A673 (cell line): ENCODE data around the gene SLC32A1. TPM values are rescaled to one million over a fixed set of nuclear protein-coding genes. Genes with fewer than 3 reads are reported as not detected.

Source experiments
- BruUV-seq: library from RNA; stranded (reverse); fragments of 400-500 nt; replicated peaks from 2 replicates; lab custom pipeline; 2021; lab: Mats Ljungman, UMichigan
- CTCF ChIA-PET: fragments of 300-600 bp; sonication (Branson Sonifier 250); formaldehyde crosslinking; loops from one replicate; lab custom pipeline; 2022; ENCODE audit warnings: antibody characterized with exemption; lab: Charles Lee
- POLR2A ChIA-PET: fragments of 300-600 bp; sonication (Branson Sonifier 250); formaldehyde crosslinking; loops from one replicate; lab custom pipeline; 2022; ENCODE audit warnings: antibody characterized with exemption; ENCODE audit not compliant: low non-redundant PET; lab: Charles Lee
- DNase-seq: peaks from one replicate; pipeline ENCODE4 v3.0.0-alpha.2; 2015; ENCODE audit warnings: low spot score
- H3K27ac ChIP-seq: fragments of 200-600 bp; sonication (generic); 2 replicates; pipeline ENCODE4 v1.5.1; 2016; ENCODE audit warnings: mixed run types, low read depth, mild to moderate bottlenecking, mixed read lengths, antibody characterized with exemption, low read length; ENCODE audit not compliant: poor library complexity, severe bottlenecking
- H3K27me3 ChIP-seq: fragments of 200-600 bp; sonication (generic); replicated peaks from 2 replicates; pipeline ENCODE4 v1.6.1; 2017; ENCODE audit warnings: mixed run types, low read depth, mild to moderate bottlenecking, mixed read lengths, antibody characterized with exemption, low read length; ENCODE audit not compliant: insufficient read depth, poor library complexity
- H3K36me3 ChIP-seq: fragments of 200-600 bp; sonication (generic); 2 replicates; pipeline ENCODE4 v1.6.1; 2016; ENCODE audit warnings: mixed run types, mild to moderate bottlenecking, mixed read lengths, antibody characterized with exemption, low read length; ENCODE audit not compliant: insufficient read depth, poor library complexity, severe bottlenecking
- H3K4me1 ChIP-seq: fragments of 200-600 bp; sonication (generic); 2 replicates; pipeline ENCODE4 v1.6.1; 2017; ENCODE audit warnings: mixed run types, mild to moderate bottlenecking, mixed read lengths, antibody characterized with exemption, low read length; ENCODE audit not compliant: insufficient read depth, poor library complexity, severe bottlenecking
- H3K4me3 ChIP-seq: fragments of 200-600 bp; sonication (generic); 2 replicates; pipeline ENCODE4 v1.5.1; 2016; ENCODE audit warnings: low read depth, mixed run types, mild to moderate bottlenecking, mixed read lengths, low read length; ENCODE audit not compliant: poor library complexity, severe bottlenecking
- H3K9me3 ChIP-seq: fragments of 200-600 bp; sonication (generic); 2 replicates; pipeline ENCODE4 v1.6.1; 2016; ENCODE audit warnings: mixed run types, low read depth, mild to moderate bottlenecking, mixed read lengths, antibody characterized with exemption, low read length; ENCODE audit not compliant: poor library complexity, severe bottlenecking
- CTCF ChIP-seq: fragments of 300-800, 200-600 bp; sonication (generic); conservative IDR thresholded peaks from 2 replicates; pipeline ENCODE4 v1.5.1; 2017; ENCODE audit warnings: low read depth, mild to moderate bottlenecking, antibody characterized with exemption, low read length, moderate library complexity, mixed read lengths
- EZH2 ChIP-seq: fragments of 200-600 bp; sonication (generic); IDR thresholded peaks from 2 replicates; pipeline ENCODE4 v1.6.1; 2017; ENCODE audit warnings: borderline replicate concordance, low read depth, mild to moderate bottlenecking, mixed read lengths, antibody characterized with exemption, low read length; ENCODE audit not compliant: poor library complexity, severe bottlenecking
- intact Hi-C: fragments of 100-400 bp; cut with micrococcal nuclease; formaldehyde crosslinking; loops from one replicate; pipeline ENCODE4 v1.10.0; 2022; ENCODE audit not compliant: unreplicated experiment
- total RNA-seq: library from RNA; stranded (reverse); gene quantifications from 2 replicates; pipeline ENCODE4 v1.2.3, GENCODE V29; 2021

Gene SLC32A1
- total RNA-seq, 1 experiment from 2014 or later, result not detected

GRCh38 chr20:38700141-38700540, 24.1 kb upstream of the SLC32A1 start:
- Histone ChIP-seq H3K36me3 (no peaks in the 10 kb centered on the region), H3K9me3 (no peaks in the 10 kb centered on the region), H3K4me1 (no peaks in the 10 kb centered on the region), H3K27me3 (peaks cover 65% of the 10 kb centered on the region), H3K27ac (no peak overlapping the region), H3K4me3 (no peak overlapping the region)
- TF ChIP-seq CTCF (no peak), EZH2 (no peak)
- no peak for DNase-seq
- no TSS peak for BruUV-seq
- intact Hi-C loops, result no loop called here
- ChIA-PET POLR2A (no interaction called here), CTCF (no interaction called here)

GRCh38 chr20:38700926-38701325, 23.4 kb upstream of the SLC32A1 start:
- H3K4me1 ChIP-seq, result no peaks in the 10 kb centered on the region
- ChIA-PET POLR2A (no interaction called here), CTCF (no interaction called here)

GRCh38 chr20:38703526-38703925, 20.8 kb upstream of the SLC32A1 start:
- peaks cover 57% of the 10 kb centered on the region for H3K27me3 ChIP-seq
- CTCF ChIA-PET, result no interaction called here
- BruUV-seq, result no TSS peak

More at GRCh38 chr20:38700926-38701325, 23.4 kb upstream of the SLC32A1 start:
- Histone ChIP-seq H3K36me3 (no peaks in the 10 kb centered on the region), H3K27ac (no peak overlapping the region), H3K4me3 (no peak overlapping the region), H3K9me3 (no peaks in the 10 kb centered on the region), H3K27me3 (peaks cover 65% of the 10 kb centered on the region)
- BruUV-seq, result no TSS peak
- DNase-seq, result no peak
- intact Hi-C loops, result no loop called here
- TF ChIP-seq EZH2, result no peak
- TF ChIP-seq CTCF, result no peak

More at GRCh38 chr20:38703526-38703925, 20.8 kb upstream of the SLC32A1 start:
- Histone ChIP-seq H3K4me1 (no peaks in the 10 kb centered on the region), H3K9me3 (no peaks in the 10 kb centered on the region), H3K27ac (no peak overlapping the region), H3K36me3 (no peaks in the 10 kb centered on the region), H3K4me3 (no peak overlapping the region)
- TF ChIP-seq EZH2 (no peak), CTCF (no peak)
- DNase-seq, result no peak
- intact Hi-C loops, result no loop called here
- POLR2A ChIA-PET, result no interaction called here
